K562 (cell line): ENCODE measurements around the gene RPTOR. TPM values are rescaled to one million over a fixed set of nuclear protein-coding genes. Genes with fewer than 3 reads are reported as not detected.

Experiments
- CHD7 ChIP-seq: fragments of 200-600 bp; sonication (generic); IDR thresholded peaks from one replicate; pipeline ENCODE4 v1.6.1; 2012; ENCODE audit warnings: mild to moderate bottlenecking, low read depth, low read length, inconsistent platforms
- CREB1 ChIP-seq, 2 experiments: sonication (generic) in 1 of 2; formaldehyde crosslinking in 1 of 2; IDR thresholded peaks; 2 replicates each; pipeline versions ENCODE4 v1.6.1 to v1.8.0; 2012 to 2022; ENCODE audit warnings: inconsistent platforms in 1 of 2, mild to moderate bottlenecking in 1 of 2, missing genetic modification reagents in 1 of 2, moderate library complexity in 1 of 2
- KDM1A ChIP-seq, 2 experiments: fragments of 450-650 bp; IDR thresholded peaks; 2 replicates each; pipeline ENCODE4 v1.6.1; 2016; ENCODE audit warnings: mild to moderate bottlenecking in 2 of 2
- KDM5B ChIP-seq: fragments of 200-600 bp; sonication (generic); IDR thresholded peaks from 2 replicates; pipeline ENCODE4 v1.6.1; 2012; ENCODE audit warnings: low read depth, mild to moderate bottlenecking, moderate library complexity, low read length, control low read depth, inconsistent platforms; ENCODE audit not compliant: insufficient replicate concordance
- NEUROD1 ChIP-seq: fragments of 150-350 bp; IDR thresholded peaks from 2 replicates; pipeline ENCODE4 v1.6.1; 2014; ENCODE audit warnings: borderline replicate concordance, low read length, low read depth; ENCODE audit not compliant: partially characterized antibody
- ZNF696 ChIP-seq: fragments of 250-450 bp; sonication (Bioruptor Pico); conservative IDR thresholded peaks from 2 replicates; pipeline ENCODE4 v1.4.0; 2020; ENCODE audit warnings: mild to moderate bottlenecking, moderate library complexity
- ZNF780A ChIP-seq: fragments of 250-450 bp; sonication (Bioruptor Pico); IDR thresholded peaks from 2 replicates; pipeline ENCODE4 v1.5.0; 2021; ENCODE audit warnings: mild to moderate bottlenecking
- polyA plus RNA-seq, 8 experiments: library from polyadenylated mRNA; depleted of rRNA in 4 of 8; stranded (reverse) in 5 of 8; unstranded in 3 of 8; fragments of >200 nt; fragmentation: Nextera tagmentation in 2 of 8; fragmentation: Illumina TruSeq in 1 of 8; extraction: Ambion mirVana in 2 of 8; extraction: Trizol in 1 of 8; gene quantifications; 2 replicates each; pipeline versions ENCODE4 v1.2.1 to v1.2.3, GENCODE V29; 2011 to 2014; ENCODE audit warnings: inconsistent platforms in 1 of 8, missing spikeins in 1 of 8
- total RNA-seq, 7 experiments: library from RNA; depleted of rRNA in 6 of 7; stranded (reverse); fragments of >200 nt in 6 of 7; fragmentation: Illumina TruSeq in 2 of 7; extraction: Trizol in 2 of 7; gene quantifications; 2 replicates each; pipeline versions ENCODE4 v1.2.1 to v1.2.3, GENCODE V29; 2011 to 2021; ENCODE audit warnings: low replicate concordance in 1 of 7

RPTOR gene
- total and polyA plus RNA-seq, 9 of the 15 experiments (the other 6 are each of a cell fraction or from before 2014, with no cell fraction given): 0.24 to 54.1 (median 10.2) TPM

- TF ChIP-seq CHD7 (no peak), KDM5B (no peak), ZNF696 (CRISPR knock-in tag) (no peak), ZNF780A (CRISPR knock-in tag) (no peak), CREB1 (IDR thresholded peaks at IDR 0.05) (no peak), CREB1 (CRISPR knock-in tag; IDR thresholded peaks at IDR 0.05) (no peak), NEUROD1 (no peak), KDM1A (IDR thresholded peaks at IDR 0.05) (no peak)
Measured at GRCh38 chr17:80901319-80901718, 356.7 kb downstream of the RPTOR start (continued).
